Activated CD4-positive, CD25-positive, alpha-beta regulatory T cell (primary cell): ENCODE measurements around the gene MRPL55.

Experiments used
- DNase-seq, 4 experiments: peaks; one replicate each; lab custom pipeline; 2025; lab: John Stamatoyannopoulos, UW

MRPL55 gene

GRCh38 chr1:228109073-228109961 lies at the start of gene MRPL55:
Gene MRPL55, minus strand, starts transcription at chr1:228109299. Its CDS starts 1,039 bp downstream, at chr1:228108260.
- DNase-seq, result peak; percentile 96 to 99 (median 98)

GRCh38 chr1:228158151-228159007 lies 49.3 kb upstream of the MRPL55 start:
- no peak for DNase-seq

- no peak for DNase-seq
These were observed 48.6 kb upstream of the MRPL55 start for GRCh38 chr1:228157729-228158126.

GRCh38 chr1:228156941-228157728 lies 48.0 kb upstream of the MRPL55 start:
- DNase-seq, result no peak

DNA sequence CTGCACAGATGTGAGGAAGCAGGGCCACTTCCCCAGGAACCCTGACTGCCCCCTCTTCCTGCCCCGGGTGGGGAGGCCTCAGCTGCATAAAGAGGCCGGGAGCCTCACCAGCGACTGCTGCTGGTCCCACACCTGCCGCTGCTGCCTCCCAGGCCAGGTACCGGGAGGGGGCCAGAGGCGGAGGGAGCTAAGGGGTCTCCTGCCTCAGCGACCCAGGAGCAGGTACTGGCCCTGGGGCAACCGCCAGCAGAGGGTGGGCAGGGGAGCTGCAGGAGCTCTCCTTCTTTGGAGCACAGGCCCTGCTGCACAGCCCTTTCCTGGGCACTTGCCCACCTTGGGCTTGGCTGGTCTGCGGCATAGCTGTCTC lies 47.4 kb upstream of the MRPL55 start:
- no peak for DNase-seq

- DNase-seq, result no peak
These were observed 46.8 kb upstream of the MRPL55 start for GRCh38 chr1:228155596-228156514.

DNA sequence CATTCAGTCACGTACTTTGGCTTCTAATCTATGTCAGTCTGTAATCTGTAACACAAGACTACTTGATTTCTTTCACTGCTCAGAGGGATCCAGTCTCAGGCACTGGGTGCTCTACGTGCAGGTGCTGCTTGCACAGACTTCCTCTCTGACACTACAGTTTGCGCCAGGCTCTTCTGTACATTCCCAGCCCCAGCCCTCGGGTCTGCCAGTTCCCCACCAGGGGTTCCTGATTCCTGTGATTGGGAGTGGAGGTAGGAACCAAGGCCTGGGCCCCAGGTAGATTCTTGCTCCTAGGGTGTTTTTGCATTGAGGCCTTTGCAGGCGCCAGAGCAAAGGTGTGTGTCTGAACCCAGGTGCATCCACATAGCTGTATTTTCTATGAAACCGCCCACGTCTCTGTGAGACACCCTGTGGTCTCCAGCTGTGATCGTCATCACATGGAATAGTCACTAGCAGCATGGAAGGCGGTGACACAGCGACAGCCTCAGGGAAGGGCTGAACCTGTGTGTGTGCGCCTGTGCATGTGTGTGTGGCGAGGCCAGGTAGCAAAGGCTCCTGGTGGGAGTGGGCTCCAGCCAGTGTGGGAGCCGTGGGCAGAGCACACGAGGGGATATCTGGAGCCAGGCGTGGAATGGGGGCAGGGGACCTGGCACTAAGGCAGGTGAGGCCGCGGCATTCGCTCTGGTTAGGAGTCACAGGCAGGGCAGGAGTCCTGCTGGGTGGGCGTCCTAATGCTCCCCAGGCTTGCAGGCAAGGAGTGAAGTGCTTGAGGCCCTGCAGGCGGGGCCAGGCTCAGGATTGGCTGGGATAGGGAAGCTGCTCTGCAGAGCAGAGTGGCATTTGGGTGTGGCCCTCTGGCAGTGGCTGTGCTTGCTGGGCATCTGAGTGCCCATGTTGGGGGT lies 45.8 kb upstream of the MRPL55 start:
- DNase-seq, result no peak

GRCh38 chr1:228154021-228154669 lies 45.0 kb upstream of the MRPL55 start:
- DNase-seq, result no peak

DNA sequence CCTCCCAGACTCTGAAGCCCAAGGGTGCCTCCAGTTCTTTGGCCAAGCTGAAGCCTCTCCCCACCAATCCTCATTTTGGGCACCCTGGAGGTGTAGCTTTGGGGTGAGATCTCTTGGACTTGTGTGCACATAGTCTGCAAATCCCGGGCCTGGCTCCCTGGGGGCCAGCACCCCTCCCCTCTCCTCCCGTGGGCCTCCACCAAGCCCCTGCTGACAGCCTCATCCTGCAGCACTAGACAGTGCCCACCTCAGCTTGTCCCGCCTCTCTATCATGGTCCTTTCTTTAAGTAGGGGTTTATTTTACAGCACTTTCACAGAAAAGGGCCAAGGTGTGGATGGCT lies 43.8 kb upstream of the MRPL55 start:
- no peak for DNase-seq

- DNase-seq, result no peak
These were observed 43.2 kb upstream of the MRPL55 start for GRCh38 chr1:228152097-228152917.

GRCh38 chr1:228151180-228151925 lies 42.3 kb upstream of the MRPL55 start:
- DNase-seq, result no peak

DNA sequence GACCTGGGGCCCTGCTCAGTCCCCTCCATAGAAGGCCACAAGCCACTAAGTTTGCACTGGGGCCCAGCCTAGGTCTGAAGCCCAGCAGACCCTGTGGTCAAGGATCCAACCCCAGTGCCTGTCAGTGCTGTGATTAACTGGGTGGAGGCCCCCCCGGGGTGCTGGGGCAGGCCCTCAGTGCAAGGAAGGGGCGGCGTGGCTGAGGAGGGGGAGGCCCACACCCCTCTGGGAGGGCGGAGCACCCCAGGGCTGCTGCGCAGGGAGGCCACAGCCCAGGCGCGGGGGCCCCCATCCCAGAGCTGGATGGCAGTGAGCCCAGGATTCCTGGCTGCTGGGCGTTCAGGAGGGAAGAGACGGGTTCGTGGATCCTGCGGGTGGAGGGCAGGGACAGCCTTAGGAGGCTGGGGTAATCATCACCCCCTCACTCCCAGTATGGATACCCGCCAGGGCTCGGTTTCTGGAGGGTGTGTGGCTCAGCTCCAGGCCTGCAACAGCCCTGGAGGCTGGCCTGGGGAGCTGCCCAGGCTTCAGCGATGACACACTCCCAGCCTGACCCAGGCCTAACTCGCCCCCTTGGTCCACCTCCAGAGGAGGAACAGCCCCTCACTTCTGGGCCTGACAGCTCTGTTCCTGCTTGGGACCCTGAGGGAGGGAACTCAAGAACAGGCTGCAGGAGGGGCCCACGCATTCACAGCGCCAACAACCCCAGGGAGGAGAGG lies 41.5 kb upstream of the MRPL55 start:
- no peak for DNase-seq

GRCh38 chr1:228150120-228150460 lies 41.0 kb upstream of the MRPL55 start:
- DNase-seq, result no peak

- no peak for DNase-seq
These were observed 40.5 kb upstream of the MRPL55 start, which contains the start of gene GJC2 for GRCh38 chr1:228149406-228150119. Gene GJC2, plus strand, starts transcription at chr1:228149930. Its CDS starts 7,829 bp downstream, at chr1:228157759.

DNA sequence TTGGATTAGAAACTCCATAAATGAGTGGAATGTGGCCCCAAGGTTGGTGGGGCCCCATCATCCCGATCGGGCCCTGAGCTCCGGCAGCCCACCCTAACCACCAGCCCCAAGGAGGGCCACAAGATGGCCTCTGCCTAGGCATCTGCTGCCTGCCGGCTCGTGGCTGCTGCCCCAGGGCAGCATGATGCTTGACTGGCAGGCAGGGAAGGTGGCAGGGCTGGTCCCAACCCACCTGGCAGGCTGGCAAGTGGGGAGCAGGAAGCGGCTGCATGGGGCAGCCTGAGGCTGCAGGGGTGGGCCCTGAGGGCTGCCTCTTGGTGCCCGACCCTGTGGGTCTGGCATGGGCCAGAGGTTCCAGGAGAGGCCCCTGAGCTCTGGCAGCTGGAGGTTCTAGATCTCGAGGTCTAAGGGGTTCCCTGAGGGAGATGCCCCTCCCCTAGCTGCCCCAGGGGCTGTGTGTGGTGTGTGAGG lies 39.9 kb upstream of the MRPL55 start:
- DNase-seq, result no peak

DNA sequence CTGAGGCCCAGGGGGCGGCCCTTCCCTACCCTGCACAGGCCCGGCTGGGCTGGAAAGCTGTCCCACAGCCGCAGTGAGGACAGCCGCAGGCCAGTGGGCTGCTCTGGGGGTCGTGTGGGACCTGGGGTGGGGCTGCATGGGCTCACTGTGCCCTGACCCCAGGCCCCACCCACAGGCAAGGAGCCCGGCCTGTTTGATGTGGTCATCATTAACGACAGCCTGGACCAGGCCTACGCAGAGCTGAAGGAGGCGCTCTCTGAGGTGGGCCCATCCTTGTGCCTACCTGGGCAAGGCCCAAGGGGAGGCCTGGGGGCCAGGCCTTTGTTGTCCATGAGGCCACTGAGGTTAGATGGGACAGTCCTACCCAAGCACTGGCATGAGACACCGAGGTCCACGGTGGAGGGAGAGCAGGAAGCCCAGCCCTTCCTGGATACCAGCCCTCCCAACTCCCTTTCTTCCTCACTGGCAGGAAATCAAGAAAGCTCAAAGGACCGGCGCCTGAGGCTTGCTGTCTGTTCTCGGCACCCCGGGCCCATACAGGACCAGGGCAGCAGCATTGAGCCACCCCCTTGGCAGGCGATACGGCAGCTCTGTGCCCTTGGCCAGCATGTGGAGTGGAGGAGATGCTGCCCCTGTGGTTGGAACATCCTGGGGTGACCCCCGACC lies 39.2 kb upstream of the MRPL55 start:
- DNase-seq, result no peak
